Measurements from ENCODE around the gene SDHA.
"Not testable (repeated sequence)": the region's sequence is repeated elsewhere in the genome, so short reads cannot be mapped to it uniquely, and the experiment has no call there.

DNA sequence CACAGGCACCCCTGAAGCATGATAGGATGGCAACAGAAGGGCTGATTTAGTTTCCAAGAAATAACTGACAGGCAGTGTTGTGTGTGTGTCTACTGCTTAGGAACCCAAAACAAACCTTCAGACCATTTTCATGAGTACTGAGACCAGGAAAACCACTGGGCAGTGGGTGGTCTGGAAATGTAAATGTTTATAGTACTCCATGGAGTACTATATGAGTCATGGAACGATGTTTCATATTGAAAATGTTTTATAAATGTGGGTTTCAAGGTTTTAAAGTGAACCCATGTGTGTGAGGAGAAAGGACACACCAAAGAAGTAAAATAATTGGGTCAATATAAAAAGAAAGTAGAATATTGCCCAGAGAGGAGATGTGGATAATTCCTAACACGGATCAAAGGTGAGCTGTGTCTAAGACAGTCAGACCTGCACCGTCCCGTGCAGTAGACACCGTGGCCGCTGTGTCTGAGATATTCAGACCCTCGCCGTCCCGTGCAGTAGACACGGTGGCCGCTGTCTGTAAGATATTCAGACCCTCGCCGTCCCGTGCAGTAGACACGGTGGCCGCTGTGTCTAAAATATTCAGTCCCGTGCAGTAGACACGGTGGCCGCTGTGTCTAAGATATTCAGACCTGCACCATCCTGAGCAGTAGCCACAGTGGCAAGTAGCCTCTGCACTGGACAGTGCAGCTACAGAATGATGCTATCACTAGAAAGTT lies 48.3 kb downstream of the SDHA start:
- TF ChIP-seq, protein P1, sequence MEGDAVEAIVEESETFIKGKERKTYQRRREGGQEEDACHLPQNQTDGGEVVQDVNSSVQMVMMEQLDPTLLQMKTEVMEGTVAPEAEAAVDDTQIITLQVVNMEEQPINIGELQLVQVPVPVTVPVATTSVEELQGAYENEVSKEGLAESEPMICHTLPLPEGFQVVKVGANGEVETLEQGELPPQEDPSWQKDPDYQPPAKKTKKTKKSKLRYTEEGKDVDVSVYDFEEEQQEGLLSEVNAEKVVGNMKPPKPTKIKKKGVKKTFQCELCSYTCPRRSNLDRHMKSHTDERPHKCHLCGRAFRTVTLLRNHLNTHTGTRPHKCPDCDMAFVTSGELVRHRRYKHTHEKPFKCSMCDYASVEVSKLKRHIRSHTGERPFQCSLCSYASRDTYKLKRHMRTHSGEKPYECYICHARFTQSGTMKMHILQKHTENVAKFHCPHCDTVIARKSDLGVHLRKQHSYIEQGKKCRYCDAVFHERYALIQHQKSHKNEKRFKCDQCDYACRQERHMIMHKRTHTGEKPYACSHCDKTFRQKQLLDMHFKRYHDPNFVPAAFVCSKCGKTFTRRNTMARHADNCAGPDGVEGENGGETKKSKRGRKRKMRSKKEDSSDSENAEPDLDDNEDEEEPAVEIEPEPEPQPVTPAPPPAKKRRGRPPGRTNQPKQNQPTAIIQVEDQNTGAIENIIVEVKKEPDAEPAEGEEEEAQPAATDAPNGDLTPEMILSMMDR (IDR thresholded peaks at IDR 0.05) = not testable (repeated sequence)
- not testable (repeated sequence) for TF ChIP-seq POLR2A (IDR thresholded peaks at IDR 0.05)

Data from heart left ventricle (tissue), 13 donors.